H1 (cell line): ENCODE results near the gene F2. TPM values are rescaled to one million over a fixed set of nuclear protein-coding genes. Genes with fewer than 3 reads are reported as not detected.

Source experiments
- CTCF ChIA-PET: fragments of 300-600 bp; sonication (Branson Sonifier 250); formaldehyde crosslinking; loops from one replicate; lab custom pipeline; 2021; ENCODE audit not compliant: partially characterized antibody; lab: Charles Lee
- POLR2A ChIA-PET: fragments of 300-600 bp; sonication (Branson Sonifier 250); formaldehyde crosslinking; loops from one replicate; lab custom pipeline; 2021; ENCODE audit warnings: inconsistent platforms; ENCODE audit not compliant: partially characterized antibody; lab: Charles Lee
- DNase-seq, 2 experiments: peaks; one replicate each; pipeline versions ENCODE4 v3.0.0 to v3.0.0-alpha.2; 2010 to 2022; ENCODE audit warnings: low spot score in 2 of 2, low read depth in 1 of 2, mixed read lengths in 1 of 2
- FAIRE-seq: peaks from 2 replicates; lab custom pipeline; 2011; peaks lifted over from hg19 to GRCh38; lab: Jason Lieb, UNC
- H2AFZ ChIP-seq: 2 replicates; pipeline ENCODE4 v1.8.1; 2012; ENCODE audit warnings: low read length, inconsistent platforms
- H2AK5ac ChIP-seq: 2 replicates; pipeline ENCODE4 v1.6.1; 2013; ENCODE audit warnings: low read depth, low read length
- H2BK120ac ChIP-seq: replicated peaks from 2 replicates; pipeline ENCODE3; 2013; ENCODE audit warnings: low read depth, low read length, inconsistent platforms
- H2BK12ac ChIP-seq: 2 replicates; pipeline ENCODE4 v1.6.1; 2013; ENCODE audit warnings: low read depth, low read length
- H2BK15ac ChIP-seq: 2 replicates; pipeline ENCODE4 v1.6.1; 2013; ENCODE audit warnings: low read length
- H2BK20ac ChIP-seq: 2 replicates; pipeline ENCODE4 v1.6.1; 2013; ENCODE audit warnings: low read length
- H2BK5ac ChIP-seq: 2 replicates; pipeline ENCODE4 v1.6.1; 2013; ENCODE audit warnings: low read depth, low read length
- H3K14ac ChIP-seq: 2 replicates; pipeline ENCODE4 v1.6.1; 2013; ENCODE audit warnings: inconsistent platforms; ENCODE audit not compliant: insufficient read length
- H3K18ac ChIP-seq: 2 replicates; pipeline ENCODE4 v1.6.1; 2013; ENCODE audit warnings: low read length; ENCODE audit errors: extremely low read depth
- H3K23ac ChIP-seq: 2 replicates; pipeline ENCODE4 v1.6.1; 2013; ENCODE audit warnings: inconsistent platforms; ENCODE audit not compliant: insufficient read length
- H3K23me2 ChIP-seq: 2 replicates; pipeline ENCODE4 v1.6.1; 2013; ENCODE audit warnings: low read depth, low read length
- H3K27ac ChIP-seq: 2 replicates; pipeline ENCODE4 v1.6.1; 2011; ENCODE audit warnings: low read depth, low read length, inconsistent platforms
- H3K27me3 ChIP-seq, 4 experiments: replicated peaks in 1 of 4; 1 replicate in 1 of 4; 2 replicates in 3 of 4; pipeline versions ENCODE4 v1.6.1 to v1.8.1; 2011 to 2013; ENCODE audit warnings: low read length in 3 of 4, mild to moderate bottlenecking in 3 of 4, inconsistent platforms in 2 of 4, mixed read lengths in 2 of 4, moderate library complexity in 1 of 4; ENCODE audit not compliant: control insufficient read depth in 3 of 4, insufficient read depth in 3 of 4; ENCODE audit errors: extremely low read depth in 1 of 4
- H3K36me3 ChIP-seq, 4 experiments: 2 replicates each; pipeline versions ENCODE4 v1.6.1 to v1.8.1; 2011 to 2013; ENCODE audit warnings: mild to moderate bottlenecking in 4 of 4, low read length in 3 of 4, moderate library complexity in 2 of 4, control low read depth in 1 of 4, inconsistent platforms in 1 of 4; ENCODE audit not compliant: insufficient read depth in 4 of 4, control insufficient read depth in 2 of 4
- H3K4ac ChIP-seq: replicated peaks from 2 replicates; pipeline ENCODE3; 2013; ENCODE audit warnings: low read length, low read depth, mixed read lengths, inconsistent platforms; ENCODE audit not compliant: insufficient read length
- H3K4me1 ChIP-seq, 4 experiments: replicated peaks in 1 of 4; 1 replicate in 1 of 4; 2 replicates in 3 of 4; pipeline versions ENCODE4 v1.6.1 to v1.8.1; 2011 to 2013; ENCODE audit warnings: low read length in 3 of 4, inconsistent platforms in 2 of 4, mixed read lengths in 1 of 4; ENCODE audit not compliant: insufficient read depth in 4 of 4, control insufficient read depth in 3 of 4
- H3K4me2 ChIP-seq, 2 experiments: 2 replicates each; pipeline versions ENCODE4 v1.6.1 to v1.8.1; 2011 to 2013; ENCODE audit warnings: low read depth in 2 of 2, low read length in 2 of 2, control low read depth in 1 of 2, inconsistent platforms in 1 of 2, mild to moderate bottlenecking in 1 of 2; ENCODE audit not compliant: insufficient read depth in 1 of 2
- H3K4me3 ChIP-seq, 4 experiments: fragments of 200-600, 300-600 bp in 1 of 4; sonication (generic), shearing (Covaris generic), sonication (Bioruptor Twin) in 1 of 4; 2 replicates each; pipeline versions ENCODE4 v1.5.1 to v1.8.1; 2011 to 2016; ENCODE audit warnings: low read length in 4 of 4, low read depth in 3 of 4, control low read depth in 2 of 4, inconsistent platforms in 2 of 4, mild to moderate bottlenecking in 2 of 4, mixed read lengths in 1 of 4, moderate library complexity in 1 of 4; ENCODE audit not compliant: insufficient read depth in 2 of 4; ENCODE audit errors: extremely low read depth in 1 of 4
- H3K56ac ChIP-seq: replicated peaks from 2 replicates; pipeline ENCODE3; 2013; ENCODE audit warnings: low read depth, mild to moderate bottlenecking, mixed read lengths, low read length, inconsistent platforms; ENCODE audit not compliant: insufficient read length
- H3K79me1 ChIP-seq: 2 replicates; pipeline ENCODE4 v1.6.1; 2013; ENCODE audit warnings: low read depth, low read length, control low read depth
- H3K79me2 ChIP-seq, 2 experiments: 2 replicates each; pipeline versions ENCODE4 v1.6.1 to v1.8.1; 2012 to 2013; ENCODE audit warnings: low read length in 2 of 2, mild to moderate bottlenecking in 2 of 2, inconsistent platforms in 1 of 2; ENCODE audit not compliant: insufficient read depth in 2 of 2, control insufficient read depth in 1 of 2
- H3K9ac ChIP-seq, 4 experiments: replicated peaks in 1 of 4; 1 replicate in 1 of 4; 2 replicates in 3 of 4; pipeline versions ENCODE4 v1.6.1 to v1.8.1; 2011 to 2013; ENCODE audit warnings: low read depth in 3 of 4, low read length in 3 of 4, control low read depth in 2 of 4, mild to moderate bottlenecking in 2 of 4, moderate library complexity in 2 of 4, inconsistent platforms in 1 of 4; ENCODE audit errors: extremely low read depth in 1 of 4
- H3K9me3 ChIP-seq, 2 experiments: 2 replicates each; pipeline versions ENCODE4 v1.6.1 to v1.8.1; 2012 to 2013; ENCODE audit warnings: mild to moderate bottlenecking in 2 of 2, moderate library complexity in 2 of 2, control low read depth in 1 of 2, inconsistent platforms in 1 of 2, low read depth in 1 of 2, low read length in 1 of 2, mixed read lengths in 1 of 2; ENCODE audit not compliant: insufficient read depth in 2 of 2
- H4K20me1 ChIP-seq, 2 experiments: replicated peaks in 1 of 2; 2 replicates each; pipeline versions ENCODE3 to v1.8.1; 2011 to 2013; ENCODE audit warnings: inconsistent platforms in 2 of 2, low read length in 2 of 2, mild to moderate bottlenecking in 1 of 2; ENCODE audit not compliant: insufficient read depth in 2 of 2, control insufficient read depth in 1 of 2
- H4K5ac ChIP-seq: 2 replicates; pipeline ENCODE4 v1.6.1; 2013; ENCODE audit warnings: low read length, low read depth, mixed read lengths, inconsistent platforms; ENCODE audit not compliant: insufficient read length
- H4K8ac ChIP-seq: 2 replicates; pipeline ENCODE4 v1.8.0; 2013; ENCODE audit warnings: mild to moderate bottlenecking, moderate library complexity, low read length, inconsistent platforms; ENCODE audit not compliant: insufficient read depth; ENCODE audit errors: extremely low read depth
- H4K91ac ChIP-seq: replicated peaks from 2 replicates; pipeline ENCODE3; 2013; ENCODE audit warnings: low read length, mixed read lengths, inconsistent platforms; ENCODE audit not compliant: insufficient read length
- BRCA1 ChIP-seq: IDR thresholded peaks from 2 replicates; pipeline ENCODE4 v1.6.1; 2012; ENCODE audit warnings: low read depth, low read length, improper control_type of control experiment
- CBX8 ChIP-seq: fragments of 300-800, 300-1000 bp; sonication (generic); IDR thresholded peaks from 2 replicates; pipeline ENCODE4 v1.7.1; 2016; ENCODE audit warnings: low read depth, low read length, borderline replicate concordance
- CHD1 ChIP-seq: IDR thresholded peaks from 2 replicates; pipeline ENCODE4 v1.6.1; 2012; ENCODE audit warnings: low read depth, low read length, improper control_type of control experiment
- CREB1 ChIP-seq: IDR thresholded peaks from 2 replicates; pipeline ENCODE4 v1.6.1; 2012; ENCODE audit warnings: inconsistent platforms
- EGR1 ChIP-seq: IDR thresholded peaks from 2 replicates; pipeline ENCODE4 v1.6.1; 2011; ENCODE audit warnings: low read depth, low read length, borderline replicate concordance
- EZH2 ChIP-seq: fragments of 200-600 bp; sonication (generic); IDR thresholded peaks from 2 replicates; pipeline ENCODE4 v1.7.1; 2012; ENCODE audit warnings: low read depth, mild to moderate bottlenecking, moderate library complexity, low read length, inconsistent platforms; ENCODE audit not compliant: severe bottlenecking
- MAX ChIP-seq: IDR thresholded peaks from 2 replicates; pipeline ENCODE4 v1.6.1; 2012; ENCODE audit warnings: inconsistent platforms
- NANOG ChIP-seq: IDR thresholded peaks from 2 replicates; pipeline ENCODE4 v1.6.1; 2011; ENCODE audit warnings: low read length, low read depth, mild to moderate bottlenecking, inconsistent platforms; ENCODE audit not compliant: insufficient read depth, poor library complexity, severe bottlenecking
- PHF8 ChIP-seq: fragments of 200-600 bp; sonication (generic); conservative IDR thresholded peaks from 2 replicates; pipeline ENCODE4 v1.7.1; 2012; ENCODE audit warnings: low read depth, mild to moderate bottlenecking, inconsistent platforms, low read length, moderate library complexity
- SIN3A ChIP-seq, 2 experiments: IDR thresholded peaks in 1 of 2; conservative IDR thresholded peaks in 1 of 2; 2 replicates each; pipeline ENCODE4 v1.6.1; 2011 to 2012; ENCODE audit warnings: low read length in 2 of 2, improper control_type of control experiment in 1 of 2, low read depth in 1 of 2, mild to moderate bottlenecking in 1 of 2
- SP1 ChIP-seq: IDR thresholded peaks from 2 replicates; pipeline ENCODE4 v1.6.1; 2011; ENCODE audit warnings: low read depth, low read length
- SP2 ChIP-seq: IDR thresholded peaks from 2 replicates; pipeline ENCODE4 v1.6.1; 2012; ENCODE audit warnings: mild to moderate bottlenecking, low read length, inconsistent platforms
- SP4 ChIP-seq: IDR thresholded peaks from 2 replicates; pipeline ENCODE4 v1.6.1; 2012; ENCODE audit warnings: low read length, inconsistent platforms
- SUZ12 ChIP-seq: fragments of 200-600 bp; sonication (generic); IDR thresholded peaks from 2 replicates; pipeline ENCODE4 v1.6.1; 2012; ENCODE audit warnings: mild to moderate bottlenecking, inconsistent platforms, low read length, moderate library complexity, mixed read lengths
- TAF7 ChIP-seq: optimal IDR thresholded peaks from 2 replicates; pipeline ENCODE3; 2011; ENCODE audit warnings: low read depth, mild to moderate bottlenecking, inconsistent platforms, low read length, moderate library complexity, borderline replicate concordance
- WGBS, 2 experiments: shearing (Covaris generic) in 1 of 2; methylation state at CpG; one replicate each; pipeline versions ENCODE4 v1.1.6 to v1.1.7; 2013 to 2015; ENCODE audit warnings: low lambda C conversion rate in 2 of 2, mixed read lengths in 2 of 2, inconsistent platforms in 1 of 2, low coverage in 1 of 2, missing lambda C conversion rate in 1 of 2; ENCODE audit not compliant: insufficient replicate concordance in 2 of 2, insufficient coverage in 1 of 2, insufficient read length in 1 of 2; ENCODE audit errors: extremely low coverage in 1 of 2, missing lambda C conversion rate in 1 of 2; 5-methylcytosine and 5-hydroxymethylcytosine counted together
- polyA plus RNA-seq, 7 experiments: library from polyadenylated mRNA; depleted of rRNA in 3 of 7; stranded (reverse) in 5 of 7; unstranded in 2 of 7; fragments of >200 nt in 5 of 7; fragments of 200-250 nt in 2 of 7; gene quantifications; 1 replicate in 5 of 7; 2 replicates in 1 of 7; 4 replicates in 1 of 7; pipeline versions ENCODE4 v1.2.1 to v1.2.3, GENCODE V29; 2011 to 2013; ENCODE audit warnings: missing spikeins in 2 of 7, mixed read lengths in 2 of 7
- total RNA-seq: library from RNA; stranded (reverse); fragmentation: NEBNext Ultra II Directional; extraction: Animal tissue kit (Norgen Biotek cat#: 25700); gene quantifications from 2 replicates; pipeline ENCODE4 v1.2.1, GENCODE V29; 2021

The F2 gene
- total and polyA plus RNA-seq, 2 of the 8 experiments (the other 6 are each of a cell fraction or from before 2014, with no cell fraction given): 0.11 TPM; not detected in 1

- Histone ChIP-seq H3K18ac (no peak overlapping the region), H3K4me2 (no peak overlapping the region), H3K23me2 (no peaks in the 10 kb centered on the region), H3K4me1 (no peaks in the 10 kb centered on the region), H2BK15ac (no peak overlapping the region), H3K36me3 (peaks cover under 1 to 14% (median 6%) of the 10 kb centered on the region in 4 experiments; a peak in 4 of 8 replicates), H2BK5ac (no peak overlapping the region), H3K9me3 (no peaks in the 10 kb centered on the region), H3K79me1 (no peaks in the 10 kb centered on the region), H3K9ac (no peak overlapping the region), H3K56ac (no peak overlapping the region), H3K4me3 (no peak overlapping the region), H3K79me2 (no peaks in the 10 kb centered on the region), H2BK120ac (no peak overlapping the region), H2AK5ac (no peak overlapping the region), H3K27ac (no peak overlapping the region), H3K27me3 (no peaks in the 10 kb centered on the region), H3K23ac (no peak overlapping the region), H4K5ac (no peak overlapping the region), H2BK12ac (no peak overlapping the region), H4K8ac (no peak overlapping the region), H3K4ac (no peak overlapping the region), H2AFZ (no peak overlapping the region), H3K14ac (no peak overlapping the region), H2BK20ac (no peak overlapping the region), H4K91ac (no peak overlapping the region), H4K20me1 (peaks cover 0 to 2% of the 10 kb centered on the region in 2 experiments)
- POLR2A ChIA-PET: interaction anchor here (1.3 kb wide), 1 partner anchor 216 kb away, joined by 4 read pairs; no protein-coding TSS in a partner anchor
- WGBS, 2 experiments: 100% methylated on average over 1 of the region's 1 CpG; no CpG with 5 or more reads in 1 of the 2 experiments
- DNase-seq: no peak
- CTCF ChIA-PET: interaction anchor here (0.9 kb wide), 1 partner anchor 20 kb away, joined by 4 read pairs; no protein-coding TSS in a partner anchor
- no peak for FAIRE-seq
- TF ChIP-seq EZH2: no peak
- TF ChIP-seq SIN3A (conservative IDR thresholded peaks at IDR 0.05 in 1 of 2, IDR thresholded peaks at IDR 0.05 in 1 of 2; ENCODE audit: low read depth in 1 of 2, low read length in 2 of 2): no peak
- no peak for TF ChIP-seq EGR1
- no peak for TF ChIP-seq PHF8
- TF ChIP-seq BRCA1: no peak
- no peak for TF ChIP-seq CREB1
- no peak for TF ChIP-seq TAF7
- no peak for TF ChIP-seq CHD1
- TF ChIP-seq MAX: no peak
- no peak for TF ChIP-seq SP2
- TF ChIP-seq NANOG: no peak
- TF ChIP-seq CBX8: no peak
- no peak for TF ChIP-seq SUZ12
- TF ChIP-seq SP4: no peak
- TF ChIP-seq SP1: no peak
These were observed 28.3 kb upstream of the F2 start for GRCh38 chr11:46690702-46691101.
